Erythroblast (primary cell): ENCODE results near the gene DNAJC2.

Source experiments
- GATA1 ChIP-seq: IDR thresholded peaks from 2 replicates; pipeline ENCODE4 v1.6.1; 2011; ENCODE audit warnings: low read depth, mild to moderate bottlenecking, control low read depth, low read length, moderate library complexity
- POLR2A ChIP-seq: IDR thresholded peaks from 2 replicates; pipeline ENCODE4 v1.6.1; 2011; ENCODE audit warnings: mild to moderate bottlenecking, low read length

DNA sequence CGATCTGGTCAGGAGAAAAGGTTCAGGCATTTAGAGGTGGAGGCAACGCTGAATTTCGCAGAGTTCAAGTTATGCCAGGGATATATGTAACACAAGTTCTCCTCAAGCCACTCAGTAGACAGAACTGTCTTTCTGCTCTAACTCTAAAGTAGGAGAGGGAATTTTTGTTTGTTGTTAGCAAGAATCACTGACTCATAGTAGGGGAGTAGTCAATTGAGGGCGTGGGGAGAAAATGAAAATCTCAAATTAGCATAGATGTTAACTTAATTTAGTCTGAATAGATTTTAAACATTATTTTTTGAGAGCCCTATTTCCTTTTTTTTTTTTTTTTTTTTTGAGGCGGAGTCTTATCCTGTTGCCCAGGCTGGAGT lies 37.5 kb upstream of the DNAJC2 start:
- TF ChIP-seq POLR2A = no peak
- TF ChIP-seq GATA1 = no peak
